Ovary (tissue), 3 donors: ENCODE data around the gene CCDC50.

Experiments
- EP300 ChIP-seq: sonication (generic); formaldehyde crosslinking; IDR thresholded peaks from one replicate; pipeline ENCODE4 v1.6.1; 2017; ENCODE audit warnings: antibody characterized with exemption
- TF ChIP-seq, protein P1 (sequence below), 3 donors: fragments of 450-650 bp in 2 of 3; fragments of 200-600 bp in 1 of 3; IDR thresholded peaks; one replicate each; pipeline versions ENCODE4 v1.5.1 to v1.8.0; 2016 to 2022; ENCODE audit warnings: antibody characterized with exemption in 3 of 3, mild to moderate bottlenecking in 1 of 3
- donor health status: DM: no; HTN: no; CAD: no.

DNA sequence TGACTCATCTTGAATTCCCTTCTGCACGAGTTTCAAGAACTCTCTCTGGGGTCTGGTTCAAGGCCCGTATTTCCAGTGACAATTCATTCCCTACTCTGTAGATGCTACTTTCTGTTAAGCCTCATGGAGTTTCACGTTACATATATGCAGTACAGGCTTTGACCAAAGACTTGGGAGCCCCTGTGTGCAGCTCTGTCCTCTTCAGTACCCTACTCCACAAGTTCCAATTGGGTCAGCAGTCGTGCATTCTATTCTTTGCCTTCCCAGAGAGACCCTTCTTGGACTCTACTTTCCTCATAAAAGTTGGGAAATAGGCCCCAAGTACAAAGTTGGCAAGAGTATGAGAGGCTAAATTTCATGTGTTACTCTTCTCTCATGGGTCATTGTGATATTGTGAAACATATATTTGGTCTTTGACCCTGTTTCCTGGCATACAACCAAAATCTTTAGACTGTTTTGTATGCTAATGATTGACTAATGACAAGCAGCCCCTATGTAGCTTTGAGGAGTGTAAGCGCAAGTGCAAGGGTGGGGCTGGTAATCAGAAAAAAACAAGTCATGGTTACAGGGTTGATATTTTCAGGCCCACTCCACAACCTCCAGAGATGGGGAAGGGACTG is 15.0 kb upstream of the CCDC50 start:
- no peak for TF ChIP-seq EP300
- TF ChIP-seq, protein P1, sequence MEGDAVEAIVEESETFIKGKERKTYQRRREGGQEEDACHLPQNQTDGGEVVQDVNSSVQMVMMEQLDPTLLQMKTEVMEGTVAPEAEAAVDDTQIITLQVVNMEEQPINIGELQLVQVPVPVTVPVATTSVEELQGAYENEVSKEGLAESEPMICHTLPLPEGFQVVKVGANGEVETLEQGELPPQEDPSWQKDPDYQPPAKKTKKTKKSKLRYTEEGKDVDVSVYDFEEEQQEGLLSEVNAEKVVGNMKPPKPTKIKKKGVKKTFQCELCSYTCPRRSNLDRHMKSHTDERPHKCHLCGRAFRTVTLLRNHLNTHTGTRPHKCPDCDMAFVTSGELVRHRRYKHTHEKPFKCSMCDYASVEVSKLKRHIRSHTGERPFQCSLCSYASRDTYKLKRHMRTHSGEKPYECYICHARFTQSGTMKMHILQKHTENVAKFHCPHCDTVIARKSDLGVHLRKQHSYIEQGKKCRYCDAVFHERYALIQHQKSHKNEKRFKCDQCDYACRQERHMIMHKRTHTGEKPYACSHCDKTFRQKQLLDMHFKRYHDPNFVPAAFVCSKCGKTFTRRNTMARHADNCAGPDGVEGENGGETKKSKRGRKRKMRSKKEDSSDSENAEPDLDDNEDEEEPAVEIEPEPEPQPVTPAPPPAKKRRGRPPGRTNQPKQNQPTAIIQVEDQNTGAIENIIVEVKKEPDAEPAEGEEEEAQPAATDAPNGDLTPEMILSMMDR (IDR thresholded peaks at IDR 0.05): no peak
